Measurements from ENCODE around the gene FRMD7. TPM values are rescaled to one million over a fixed set of nuclear protein-coding genes. Genes with fewer than 3 reads are reported as not detected.

FRMD7 gene
- total and polyA plus RNA-seq, 2 of the 13 experiments (the other 11 are each of a cell fraction or from before 2014, with no cell fraction given): 0.04 TPM; not detected in 1

DNA sequence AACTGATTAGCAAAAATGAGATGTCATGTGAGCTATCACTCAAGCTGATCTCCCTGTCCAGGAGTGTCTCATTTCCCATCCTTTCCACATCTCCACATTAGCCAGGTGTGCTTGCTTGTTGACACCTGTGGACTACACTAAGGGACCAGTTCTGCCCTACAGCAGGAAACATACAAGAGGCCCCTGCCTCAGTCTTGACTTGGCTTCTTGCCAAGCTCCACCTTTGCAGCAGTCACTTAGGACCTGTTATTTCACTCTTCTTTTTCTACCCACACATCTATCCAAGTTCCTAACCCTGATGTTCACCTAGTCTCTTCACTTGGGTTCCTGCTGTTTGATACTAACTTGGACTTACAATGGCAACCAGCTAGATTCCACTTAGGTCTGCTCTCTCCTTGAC, 13.2 kb downstream of the FRMD7 start:
- no peak overlapping the region for H3K4me3 ChIP-seq (replicated peaks in 1 of 3; ENCODE audit: insufficient read depth in 1 of 3, low read depth in 2 of 3, low read length in 3 of 3)
- H3K4me2 ChIP-seq (ENCODE audit: low read depth, low read length): no peak overlapping the region
- CTCF ChIA-PET (ENCODE audit: low intra/inter-chr PET ratio, low total read pairs): no interaction called here
- intact Hi-C loops (cut with micrococcal nuclease; ENCODE audit: unreplicated experiment) (no loop called here), in situ Hi-C loops (cut with HindIII; ENCODE audit: extremely low pct_ligation_motif_present, low pct_unique_long_range_greater_than_20kb) (no loop called here)
- no peak overlapping the region for H2AFZ ChIP-seq (ENCODE audit: low read length)
- POLR2A ChIA-PET: no interaction called here
- H3K9me3 ChIP-seq (ENCODE audit: low read length): no peaks in the 10 kb centered on the region
- no peak for TF ChIP-seq ZNF20 (CRISPR knock-in tag; IDR thresholded peaks at IDR 0.05)
- no peak for TF ChIP-seq ZBTB38 (CRISPR knock-in tag; IDR thresholded peaks at IDR 0.05)
- no peak for TF ChIP-seq NFYC (CRISPR knock-in tag; IDR thresholded peaks at IDR 0.05)
- TF ChIP-seq, protein P1, sequence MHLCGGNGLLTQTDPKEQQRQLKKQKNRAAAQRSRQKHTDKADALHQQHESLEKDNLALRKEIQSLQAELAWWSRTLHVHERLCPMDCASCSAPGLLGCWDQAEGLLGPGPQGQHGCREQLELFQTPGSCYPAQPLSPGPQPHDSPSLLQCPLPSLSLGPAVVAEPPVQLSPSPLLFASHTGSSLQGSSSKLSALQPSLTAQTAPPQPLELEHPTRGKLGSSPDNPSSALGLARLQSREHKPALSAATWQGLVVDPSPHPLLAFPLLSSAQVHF (CRISPR knock-in tag; IDR thresholded peaks at IDR 0.05): no peak
- no peak for TF ChIP-seq ZNF30 (CRISPR knock-in tag; IDR thresholded peaks at IDR 0.05)
- no peak for TF ChIP-seq ZNF292 (CRISPR knock-in tag; IDR thresholded peaks at IDR 0.05; ENCODE audit: borderline replicate concordance, low read depth)
- H3K4me1 ChIP-seq (ENCODE audit: insufficient read depth, low read length): no peaks in the 10 kb centered on the region
- DNase-seq (ENCODE audit: low spot score) (no peak), FAIRE-seq (no peak), ATAC-seq (no peak)
- no peaks in the 10 kb centered on the region for H3K79me2 ChIP-seq (ENCODE audit: insufficient read depth, low read length)
- no peaks in the 10 kb centered on the region for H3K27me3 ChIP-seq (ENCODE audit: control insufficient read depth in 1 of 2, insufficient read depth in 2 of 2, low read length in 2 of 2)
- no peak overlapping the region for H3K9ac ChIP-seq (ENCODE audit: insufficient read depth, low read depth, low read length)
- no peaks in the 10 kb centered on the region for H4K20me1 ChIP-seq (ENCODE audit: insufficient read depth, low read length)
- BruUV-seq (replicated peaks): no TSS peak
- H3K27ac ChIP-seq (ENCODE audit: extremely low read length, insufficient read depth, low read length): no peak overlapping the region
- H3K36me3 ChIP-seq (replicated peaks in 1 of 2; ENCODE audit: control insufficient read depth in 1 of 2, insufficient read depth in 2 of 2, low read length in 2 of 2): no peaks in the 10 kb centered on the region

DNA sequence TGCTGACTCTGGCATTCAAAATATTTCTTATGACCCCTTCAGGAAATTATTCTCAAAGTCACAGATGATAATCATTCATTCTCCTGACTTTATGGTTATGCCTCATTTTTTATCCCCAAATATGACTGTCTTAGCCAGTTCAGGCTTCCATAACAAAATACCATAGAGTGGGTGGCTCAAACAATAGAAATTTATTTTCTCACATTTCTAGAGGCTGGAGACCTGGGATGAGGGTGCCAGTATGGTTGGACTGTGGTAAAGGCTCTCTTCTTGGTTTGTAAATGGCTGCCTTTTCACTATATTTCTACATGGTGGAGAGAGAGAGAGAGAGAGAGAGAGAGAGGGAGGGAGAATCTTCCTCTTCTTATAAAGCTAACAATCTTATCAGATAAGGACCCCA, 20.5 kb downstream of the FRMD7 start:
- DNase-seq (ENCODE audit: low spot score) (no peak), ATAC-seq (no peak), FAIRE-seq (no peak)
- CTCF ChIA-PET (ENCODE audit: low intra/inter-chr PET ratio, low total read pairs): no interaction called here
- H3K4me3 ChIP-seq (replicated peaks in 1 of 3; ENCODE audit: insufficient read depth in 1 of 3, low read depth in 2 of 3, low read length in 3 of 3): no peak overlapping the region
- H3K9me3 ChIP-seq (ENCODE audit: low read length): no peaks in the 10 kb centered on the region
- POLR2A ChIA-PET: no interaction called here
- H3K36me3 ChIP-seq (replicated peaks in 1 of 2; ENCODE audit: control insufficient read depth in 1 of 2, insufficient read depth in 2 of 2, low read length in 2 of 2): no peaks in the 10 kb centered on the region
- no peaks in the 10 kb centered on the region for H3K79me2 ChIP-seq (ENCODE audit: insufficient read depth, low read length)
- no peak overlapping the region for H3K4me2 ChIP-seq (ENCODE audit: low read depth, low read length)
- no peaks in the 10 kb centered on the region for H3K27me3 ChIP-seq (ENCODE audit: control insufficient read depth in 1 of 2, insufficient read depth in 2 of 2, low read length in 2 of 2)
- intact Hi-C loops (cut with micrococcal nuclease; ENCODE audit: unreplicated experiment): no loop called here
- no peak overlapping the region for H3K27ac ChIP-seq (ENCODE audit: extremely low read length, insufficient read depth, low read length)
- no peaks in the 10 kb centered on the region for H4K20me1 ChIP-seq (ENCODE audit: insufficient read depth, low read length)
- no TSS peak for BruUV-seq (replicated peaks)
- no peaks in the 10 kb centered on the region for H3K4me1 ChIP-seq (ENCODE audit: insufficient read depth, low read length)
- in situ Hi-C loops (cut with HindIII; ENCODE audit: extremely low pct_ligation_motif_present, low pct_unique_long_range_greater_than_20kb): no loop called here
- H2AFZ ChIP-seq (ENCODE audit: low read length): no peak overlapping the region
- TF ChIP-seq, protein P2, sequence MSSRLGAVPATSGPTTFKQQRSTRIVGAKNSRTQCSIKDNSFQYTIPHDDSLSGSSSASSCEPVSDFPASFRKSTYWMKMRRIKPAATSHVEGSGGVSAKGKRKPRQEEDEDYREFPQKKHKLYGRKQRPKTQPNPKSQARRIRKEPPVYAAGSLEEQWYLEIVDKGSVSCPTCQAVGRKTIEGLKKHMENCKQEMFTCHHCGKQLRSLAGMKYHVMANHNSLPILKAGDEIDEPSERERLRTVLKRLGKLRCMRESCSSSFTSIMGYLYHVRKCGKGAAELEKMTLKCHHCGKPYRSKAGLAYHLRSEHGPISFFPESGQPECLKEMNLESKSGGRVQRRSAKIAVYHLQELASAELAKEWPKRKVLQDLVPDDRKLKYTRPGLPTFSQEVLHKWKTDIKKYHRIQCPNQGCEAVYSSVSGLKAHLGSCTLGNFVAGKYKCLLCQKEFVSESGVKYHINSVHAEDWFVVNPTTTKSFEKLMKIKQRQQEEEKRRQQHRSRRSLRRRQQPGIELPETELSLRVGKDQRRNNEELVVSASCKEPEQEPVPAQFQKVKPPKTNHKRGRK (CRISPR knock-in tag; IDR thresholded peaks at IDR 0.05): no peak
- TF ChIP-seq, protein P3, sequence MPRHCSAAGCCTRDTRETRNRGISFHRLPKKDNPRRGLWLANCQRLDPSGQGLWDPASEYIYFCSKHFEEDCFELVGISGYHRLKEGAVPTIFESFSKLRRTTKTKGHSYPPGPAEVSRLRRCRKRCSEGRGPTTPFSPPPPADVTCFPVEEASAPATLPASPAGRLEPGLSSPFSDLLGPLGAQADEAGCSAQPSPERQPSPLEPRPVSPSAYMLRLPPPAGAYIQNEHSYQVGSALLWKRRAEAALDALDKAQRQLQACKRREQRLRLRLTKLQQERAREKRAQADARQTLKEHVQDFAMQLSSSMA (CRISPR knock-in tag; IDR thresholded peaks at IDR 0.05): no peak
- TF ChIP-seq ZFP90 (CRISPR knock-in tag; IDR thresholded peaks at IDR 0.05; ENCODE audit: borderline replicate concordance) (no peak), ZNF326 (CRISPR knock-in tag; IDR thresholded peaks at IDR 0.05; ENCODE audit: borderline replicate concordance) (no peak), REL (CRISPR knock-in tag; conservative IDR thresholded peaks at IDR 0.05) (no peak), TCF7 (IDR thresholded peaks at IDR 0.05; ENCODE audit: low read depth) (no peak), KDM4B (CRISPR knock-in tag; IDR thresholded peaks at IDR 0.05) (no peak)
- no peak overlapping the region for H3K9ac ChIP-seq (ENCODE audit: insufficient read depth, low read depth, low read length)
